Epithelial cell of esophagus (primary cell): ENCODE data around the gene CEP128.

Source experiments
- DNase-seq: peaks from one replicate; pipeline ENCODE4 v3.0.0; 2010; ENCODE audit warnings: low read depth
- H3K4me3 ChIP-seq: 2 replicates; pipeline ENCODE4 v1.5.1; 2011; ENCODE audit warnings: mild to moderate bottlenecking, low read length, control low read depth
- TF ChIP-seq, protein P1 (sequence below): IDR thresholded peaks from 2 replicates; pipeline ENCODE4 v1.5.1; 2011; ENCODE audit warnings: low read depth, mild to moderate bottlenecking, low read length, control low read depth, inconsistent platforms; ENCODE audit not compliant: insufficient read depth; ENCODE audit errors: missing control alignments

The CEP128 gene

DNA sequence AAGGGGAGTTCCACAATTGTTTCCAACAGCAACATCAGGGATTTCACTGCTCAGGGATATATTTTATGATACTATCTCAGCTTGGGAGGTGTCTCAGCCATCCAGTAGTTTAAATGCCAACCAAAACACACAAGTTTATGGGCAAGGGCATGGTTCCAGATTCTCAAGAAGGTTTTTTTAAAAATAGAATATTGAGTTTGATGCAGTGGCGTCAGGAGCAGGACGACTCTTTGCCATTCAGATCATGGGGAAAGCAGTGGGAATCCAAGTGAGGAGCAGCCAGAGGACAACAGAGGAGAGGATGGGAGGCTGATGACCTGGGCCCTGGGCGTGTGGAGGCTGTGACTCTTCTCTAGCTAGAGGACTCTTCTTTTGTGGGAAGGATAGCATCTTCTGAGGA is 39.6 kb upstream of the CEP128 start:
- TF ChIP-seq, protein P1, sequence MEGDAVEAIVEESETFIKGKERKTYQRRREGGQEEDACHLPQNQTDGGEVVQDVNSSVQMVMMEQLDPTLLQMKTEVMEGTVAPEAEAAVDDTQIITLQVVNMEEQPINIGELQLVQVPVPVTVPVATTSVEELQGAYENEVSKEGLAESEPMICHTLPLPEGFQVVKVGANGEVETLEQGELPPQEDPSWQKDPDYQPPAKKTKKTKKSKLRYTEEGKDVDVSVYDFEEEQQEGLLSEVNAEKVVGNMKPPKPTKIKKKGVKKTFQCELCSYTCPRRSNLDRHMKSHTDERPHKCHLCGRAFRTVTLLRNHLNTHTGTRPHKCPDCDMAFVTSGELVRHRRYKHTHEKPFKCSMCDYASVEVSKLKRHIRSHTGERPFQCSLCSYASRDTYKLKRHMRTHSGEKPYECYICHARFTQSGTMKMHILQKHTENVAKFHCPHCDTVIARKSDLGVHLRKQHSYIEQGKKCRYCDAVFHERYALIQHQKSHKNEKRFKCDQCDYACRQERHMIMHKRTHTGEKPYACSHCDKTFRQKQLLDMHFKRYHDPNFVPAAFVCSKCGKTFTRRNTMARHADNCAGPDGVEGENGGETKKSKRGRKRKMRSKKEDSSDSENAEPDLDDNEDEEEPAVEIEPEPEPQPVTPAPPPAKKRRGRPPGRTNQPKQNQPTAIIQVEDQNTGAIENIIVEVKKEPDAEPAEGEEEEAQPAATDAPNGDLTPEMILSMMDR: no peak
- DNase-seq: no peak
- no peak overlapping the region for H3K4me3 ChIP-seq

DNA sequence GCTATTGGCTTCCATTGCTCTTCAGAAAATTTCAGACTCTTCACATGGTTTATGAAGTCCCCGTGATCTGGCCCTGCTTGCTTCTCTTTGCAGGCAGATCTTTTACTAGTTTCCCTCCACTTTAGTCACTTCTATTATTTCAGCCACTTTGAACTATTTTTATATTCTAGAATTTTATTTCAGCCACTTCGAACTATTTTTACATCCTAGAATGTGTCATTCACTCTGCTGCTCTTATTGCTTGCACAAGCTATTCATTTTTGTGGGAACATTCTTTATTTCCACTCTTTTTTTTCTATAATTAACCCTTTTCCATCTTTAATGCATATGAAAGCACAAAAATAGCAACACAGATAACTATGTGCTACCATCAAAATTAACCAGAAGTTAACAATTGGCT is 38.4 kb upstream of the CEP128 start:
- TF ChIP-seq, protein P1: no peak
- DNase-seq: no peak
- no peak overlapping the region for H3K4me3 ChIP-seq

DNA sequence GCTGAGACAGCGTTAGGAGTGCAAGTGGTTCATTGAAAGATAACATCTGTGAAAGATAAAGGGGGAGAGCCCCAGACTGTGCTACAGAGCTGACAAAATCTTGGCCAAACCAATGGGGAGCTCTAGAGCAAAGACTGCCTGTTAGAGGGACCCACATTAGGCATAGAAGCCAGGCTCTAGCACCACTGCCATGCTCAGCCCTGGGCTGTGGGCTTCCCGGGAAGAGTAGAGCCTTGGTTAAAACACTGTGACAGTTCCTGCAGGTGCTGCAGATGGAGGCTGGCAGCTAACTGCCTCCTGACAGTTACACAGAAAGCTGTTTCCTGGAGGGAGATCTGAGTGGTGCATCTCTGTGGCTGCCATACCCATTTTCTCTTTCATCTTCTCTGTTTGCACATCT is 36.9 kb upstream of the CEP128 start:
- DNase-seq: no peak
- no peak overlapping the region for H3K4me3 ChIP-seq
- TF ChIP-seq, protein P1: no peak

DNA sequence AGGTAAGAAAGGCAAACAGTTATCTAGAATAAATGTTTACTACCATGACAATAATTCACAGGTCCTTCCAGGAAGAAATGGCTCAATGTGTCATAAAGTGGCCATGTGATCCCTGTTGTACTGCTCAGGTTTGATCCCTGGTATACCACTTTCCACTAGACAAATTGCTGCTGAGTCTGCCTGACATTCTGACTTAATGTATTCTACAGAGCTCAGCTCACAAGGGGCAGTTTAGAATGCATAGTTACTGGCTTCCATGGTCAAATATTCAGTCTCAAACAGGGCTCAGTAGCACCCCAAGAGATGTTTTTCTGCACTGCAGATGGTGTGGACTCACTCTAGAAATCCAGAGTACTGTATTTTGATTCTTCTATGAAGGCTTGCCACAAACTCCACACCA is 35.7 kb upstream of the CEP128 start:
- TF ChIP-seq, protein P1: no peak

DNA sequence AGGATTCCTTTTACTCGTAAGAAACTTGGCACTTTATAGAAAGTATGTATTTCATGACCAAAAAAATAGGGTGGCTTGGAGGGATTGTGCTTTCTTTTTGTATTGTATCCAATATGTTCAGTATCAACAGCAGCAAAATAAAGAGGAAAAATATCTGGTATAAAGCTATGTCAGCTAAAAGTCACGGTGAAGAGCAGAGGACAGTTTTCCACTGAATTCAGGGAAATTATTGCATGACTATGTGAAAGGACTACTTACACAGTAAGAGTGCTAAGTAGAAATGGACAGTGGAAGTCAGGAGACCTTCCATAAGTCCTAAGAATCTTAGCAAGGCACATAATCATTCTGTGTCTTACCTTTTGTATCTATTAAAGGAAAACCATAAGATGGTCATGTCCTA is 33.1 kb upstream of the CEP128 start:
- no peak for DNase-seq
- TF ChIP-seq, protein P1: no peak
- H3K4me3 ChIP-seq: no peak overlapping the region

More for the DNA sequence above, 35.7 kb upstream of the CEP128 start:
- no peak for DNase-seq
- no peak overlapping the region for H3K4me3 ChIP-seq

DNA sequence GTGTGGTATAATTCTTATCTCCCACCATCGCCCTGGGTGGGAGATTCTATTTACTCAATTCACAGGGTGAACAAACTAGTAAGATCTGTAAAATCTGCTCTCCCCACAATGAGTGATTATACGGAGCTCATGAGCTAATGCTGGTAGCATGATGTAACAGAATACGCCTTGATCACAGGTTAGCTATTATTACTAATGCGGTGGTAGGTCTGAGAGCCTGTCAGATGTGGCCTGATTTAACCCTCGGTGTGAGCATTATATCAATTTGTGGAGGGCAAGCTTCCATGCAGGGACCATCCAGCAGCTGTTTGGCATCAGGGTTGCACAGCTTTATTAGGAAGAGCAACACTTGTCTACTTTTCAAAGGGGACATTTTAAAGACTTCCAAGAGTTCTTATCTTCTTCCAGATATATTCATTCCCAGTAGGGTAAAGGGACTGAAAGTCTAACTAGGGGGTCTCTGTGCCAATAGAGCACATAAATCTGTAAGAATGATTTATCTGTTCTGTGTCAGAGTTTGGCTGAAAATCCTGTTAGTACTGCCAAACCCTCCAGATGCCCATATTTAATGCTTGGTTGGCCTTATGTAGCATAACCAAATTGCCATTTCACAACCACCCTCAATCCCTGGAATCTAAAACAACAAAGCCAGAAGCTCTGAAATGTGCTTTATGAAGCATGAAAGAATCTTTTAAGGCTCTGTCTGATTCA is 32.5 kb upstream of the CEP128 start:
- no peak overlapping the region for H3K4me3 ChIP-seq
- TF ChIP-seq, protein P1: no peak
- peak; percentile 23 for DNase-seq

DNA sequence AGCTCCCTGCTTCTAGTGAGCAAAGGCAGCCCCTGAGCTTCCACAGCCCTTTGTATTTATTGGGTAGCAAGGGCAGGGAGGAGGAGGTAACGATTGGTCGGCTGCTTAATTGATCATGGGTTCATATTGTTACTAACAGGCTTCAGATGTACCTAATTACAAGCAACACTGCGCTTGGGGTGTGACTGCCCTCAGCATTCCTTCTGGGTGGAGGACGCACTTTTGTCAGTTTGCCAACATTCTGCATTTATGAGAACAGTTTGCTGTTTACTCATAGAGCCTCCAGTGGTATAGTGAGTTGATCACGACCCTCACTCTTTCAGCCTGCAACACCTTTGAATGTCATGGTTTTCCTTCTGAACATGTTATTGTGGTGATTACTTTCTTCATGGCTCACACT is 23.5 kb upstream of the CEP128 start:
- H3K4me3 ChIP-seq: no peak overlapping the region
- DNase-seq: peak; percentile 47
- TF ChIP-seq, protein P1: no peak
